RKO (cell line): Measurements from ENCODE around the gene OGA.

ENCODE experiments used
- DNase-seq: peaks from one replicate; pipeline ENCODE4 v3.0.0-alpha.2; 2016; ENCODE audit warnings: low spot score

The OGA gene

DNA sequence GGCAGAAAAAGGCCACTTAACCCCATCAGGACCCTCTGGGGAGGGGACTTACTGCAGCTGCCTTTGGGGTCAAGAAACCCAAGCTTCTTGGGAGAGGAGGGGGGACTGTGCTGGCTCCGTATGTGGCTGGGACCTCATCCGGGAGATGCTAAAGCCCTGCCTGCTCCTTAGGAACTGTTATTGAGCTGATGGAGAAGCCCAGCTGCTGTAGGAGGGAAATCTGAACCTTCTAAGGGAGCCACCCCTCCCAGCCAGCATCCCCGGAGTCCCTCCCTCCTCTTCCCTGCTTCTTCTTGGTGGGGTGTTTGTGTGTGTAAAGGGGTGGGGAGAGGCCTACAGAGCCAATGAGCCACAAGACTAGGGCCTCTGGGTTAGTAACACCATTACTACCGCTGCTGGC, 17.1 kb upstream of the OGA start:
- DNase-seq, result no peak

GRCh38 chr10:101834341-101834740, 16.1 kb upstream of the OGA start:
- no peak for DNase-seq

DNA sequence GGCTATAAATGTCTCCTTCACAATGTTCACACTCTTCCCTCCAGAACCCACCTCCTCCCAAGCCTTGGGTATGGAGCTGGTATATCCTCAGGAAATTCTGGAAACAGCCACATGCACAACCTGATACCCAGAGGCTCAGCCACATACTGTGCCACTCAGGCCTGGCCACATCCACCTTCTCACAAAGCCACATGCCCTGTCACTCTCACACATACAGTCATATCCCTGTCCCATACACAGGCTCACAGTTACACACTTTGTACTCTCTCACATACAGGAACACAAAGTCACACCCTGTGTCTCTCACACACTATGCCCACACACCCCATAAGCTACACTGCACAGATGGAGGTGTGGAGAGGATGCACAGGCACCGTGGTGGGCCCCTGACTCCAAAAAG, 15.2 kb upstream of the OGA start:
- no peak for DNase-seq

- DNase-seq, result no peak
Observed at GRCh38 chr10:101832325-101832771, 14.1 kb upstream of the OGA start.

DNA sequence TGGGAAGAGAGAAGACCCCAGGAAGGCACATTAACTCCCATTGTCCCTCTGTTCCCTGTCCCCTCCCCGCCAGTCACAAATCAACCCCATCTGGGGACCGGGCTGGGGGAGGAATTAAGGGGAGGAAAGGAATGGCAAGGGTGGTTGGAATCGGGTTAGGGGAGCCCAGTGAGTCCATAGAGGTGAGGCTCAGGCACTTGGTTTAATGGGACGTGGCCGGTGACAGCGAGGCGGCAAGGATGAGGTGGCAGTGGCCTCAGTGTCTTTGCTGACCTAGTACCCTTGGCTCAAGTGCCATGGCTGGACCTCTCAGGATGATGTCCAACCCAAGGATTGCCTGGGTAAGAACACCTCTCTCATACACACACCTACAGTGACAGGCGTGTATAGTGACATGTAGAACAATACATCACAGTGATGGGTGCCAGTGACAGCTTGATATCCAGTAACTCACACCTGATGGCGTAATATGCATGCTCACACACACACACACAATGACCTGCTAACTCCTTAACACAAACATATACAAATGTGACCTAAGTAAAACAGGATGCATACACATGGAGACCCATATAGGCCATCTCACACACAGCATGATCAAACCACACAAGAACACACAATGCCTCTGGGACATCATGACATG, 13.0 kb upstream of the OGA start:
- no peak for DNase-seq

- no peak for DNase-seq
Observed at GRCh38 chr10:101830322-101831168, 12.3 kb upstream of the OGA start.

GRCh38 chr10:101829561-101830315, 11.5 kb upstream of the OGA start:
- DNase-seq, result no peak

DNA sequence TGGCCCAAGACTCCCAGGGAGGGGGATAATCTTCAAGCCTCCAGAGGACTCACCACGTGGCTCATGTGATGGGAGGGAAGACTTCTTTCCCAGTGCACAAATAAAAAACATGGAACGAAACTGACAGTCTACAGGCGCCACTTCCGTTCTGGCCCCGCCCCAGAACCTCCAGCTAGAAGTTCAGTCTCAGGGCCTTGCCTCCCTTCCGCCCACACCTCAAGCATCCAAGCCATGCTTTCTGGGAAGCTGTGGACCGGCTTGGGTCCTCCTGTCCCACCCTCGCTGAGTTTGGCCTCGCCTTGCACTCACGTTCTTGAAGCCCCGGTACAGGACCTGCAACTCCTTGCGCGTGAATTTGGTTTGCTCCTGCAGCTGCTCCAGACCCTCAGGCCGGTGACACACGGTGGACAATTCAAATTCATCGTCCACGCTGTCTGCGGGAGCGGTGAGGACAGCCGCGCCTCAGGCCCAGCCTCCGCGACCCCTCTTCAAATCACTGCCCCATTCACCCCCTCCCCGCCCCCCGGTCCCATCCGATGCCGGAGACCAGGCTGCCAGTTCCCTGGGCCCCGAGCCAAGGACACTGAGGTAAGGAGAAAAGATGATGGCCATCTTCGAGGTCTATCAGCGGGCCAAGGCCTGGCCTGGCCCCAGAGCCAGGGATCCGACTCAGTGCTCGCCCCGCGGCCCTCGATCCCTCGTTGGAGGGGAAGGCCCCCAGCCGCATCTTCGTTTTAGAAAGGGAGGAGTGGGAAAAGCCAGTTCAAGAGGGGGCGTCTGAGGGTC, 10.7 kb upstream of the OGA start:
- no peak for DNase-seq

DNA sequence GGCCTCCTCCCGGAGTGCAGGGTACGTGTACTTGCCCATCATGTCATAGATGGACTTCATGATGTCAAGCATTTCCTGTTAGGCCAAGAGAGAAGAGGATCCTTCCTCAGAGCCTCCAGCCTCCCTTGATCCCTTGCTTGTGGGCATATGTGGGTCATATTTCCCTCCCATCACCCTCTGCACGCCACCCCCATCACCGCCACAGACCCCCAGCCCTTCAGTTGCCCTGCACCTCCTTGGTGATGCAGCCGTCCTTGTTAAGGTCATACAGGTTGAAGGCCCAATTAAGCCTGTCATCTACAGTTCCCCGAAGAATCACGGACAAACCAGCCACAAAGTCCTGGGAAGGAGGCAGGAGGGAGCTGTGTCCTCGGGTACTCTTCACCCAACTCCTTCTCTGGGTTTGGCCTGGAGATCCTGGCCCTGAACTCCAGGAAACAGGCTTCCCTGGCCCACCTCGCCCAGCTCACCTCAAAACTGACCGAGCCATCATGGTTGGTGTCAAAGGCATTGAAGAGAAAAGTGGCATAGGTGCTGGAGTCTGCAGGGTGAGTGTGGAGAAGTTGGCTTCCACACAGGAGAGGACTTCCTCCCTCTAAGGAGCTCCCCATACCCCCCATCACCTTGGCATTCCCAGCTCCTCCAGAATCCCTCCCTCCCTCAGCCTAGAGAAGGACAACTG, 9.8 kb upstream of the OGA start:
- no peak for DNase-seq

DNA sequence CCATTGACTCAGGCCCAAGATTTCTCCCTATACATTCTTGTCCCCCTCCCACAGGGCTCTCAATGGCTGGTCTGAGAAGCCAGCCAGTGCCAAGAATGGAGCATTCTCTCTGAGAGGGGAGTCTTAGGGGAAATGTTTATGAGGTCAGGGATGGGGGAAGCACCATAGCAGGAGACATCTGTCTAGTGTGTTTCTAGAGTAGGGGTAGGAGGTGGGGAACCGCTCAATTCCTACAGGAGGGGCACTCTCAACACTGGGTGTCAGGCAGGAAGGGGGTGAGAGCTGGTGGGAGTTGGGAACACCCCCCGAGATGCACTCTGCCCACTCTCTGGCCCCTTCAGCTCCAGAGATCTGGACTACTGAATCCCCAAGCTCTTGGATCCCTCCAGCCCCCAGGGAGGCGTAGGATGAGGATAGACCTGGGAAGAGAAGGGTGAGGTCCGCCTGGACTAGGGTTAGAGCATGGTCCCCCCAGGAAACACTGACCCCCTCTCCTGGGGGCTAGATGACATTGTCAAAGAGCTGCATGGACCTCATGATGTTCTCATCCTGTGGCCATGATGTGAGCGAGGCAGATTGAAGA, 8.7 kb upstream of the OGA start:
- no peak for DNase-seq

- no peak for DNase-seq
Observed at GRCh38 chr10:101824736-101825135, 6.5 kb upstream of the OGA start.

DNA sequence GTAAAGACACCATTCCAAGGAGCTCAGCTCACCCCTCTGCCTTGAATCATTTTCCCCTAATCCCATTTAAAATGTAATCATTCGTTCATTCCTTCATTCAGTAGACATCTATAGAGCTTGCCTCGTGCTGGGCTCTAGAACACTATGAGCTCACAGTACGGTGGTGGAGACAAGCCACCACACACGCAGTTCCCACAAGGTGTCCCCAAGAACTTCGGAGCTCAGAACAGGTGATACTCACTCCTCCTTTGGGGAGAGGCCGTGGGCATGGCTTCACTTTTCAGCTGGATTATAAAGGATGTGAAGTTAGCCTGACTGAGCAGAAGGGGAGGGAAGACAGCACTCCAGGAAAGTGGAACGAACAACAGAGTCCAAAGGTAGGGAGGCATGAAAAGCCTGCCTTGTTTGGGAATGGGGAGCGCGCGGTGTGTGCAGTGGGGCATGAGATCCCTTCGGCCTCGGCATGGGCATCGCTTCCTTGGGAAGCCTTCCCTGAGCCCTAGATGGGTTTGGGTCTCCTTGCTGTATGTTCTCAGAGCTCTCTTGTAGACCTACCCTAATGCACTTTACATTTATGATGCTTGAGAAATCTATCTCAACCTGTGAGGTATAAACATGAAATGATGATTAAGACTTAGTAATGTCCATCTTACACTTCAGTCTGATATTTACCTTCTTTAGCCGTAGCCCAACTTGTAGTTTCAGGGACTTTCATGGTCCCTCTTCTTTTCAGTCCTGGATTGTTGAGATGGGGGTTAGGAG, 809 bp upstream of the OGA start:
- peak; percentile 27 for DNase-seq

GRCh38 chr10:101817337-101818118, 716 bp downstream of the OGA start:
- peak; percentile 96 for DNase-seq

- no peak for DNase-seq
Observed at GRCh38 chr10:101816913-101817336, 1.3 kb downstream of the OGA start.

GRCh38 chr10:101816376-101816775, 1.9 kb downstream of the OGA start:
- peak; percentile 33 for DNase-seq

DNA sequence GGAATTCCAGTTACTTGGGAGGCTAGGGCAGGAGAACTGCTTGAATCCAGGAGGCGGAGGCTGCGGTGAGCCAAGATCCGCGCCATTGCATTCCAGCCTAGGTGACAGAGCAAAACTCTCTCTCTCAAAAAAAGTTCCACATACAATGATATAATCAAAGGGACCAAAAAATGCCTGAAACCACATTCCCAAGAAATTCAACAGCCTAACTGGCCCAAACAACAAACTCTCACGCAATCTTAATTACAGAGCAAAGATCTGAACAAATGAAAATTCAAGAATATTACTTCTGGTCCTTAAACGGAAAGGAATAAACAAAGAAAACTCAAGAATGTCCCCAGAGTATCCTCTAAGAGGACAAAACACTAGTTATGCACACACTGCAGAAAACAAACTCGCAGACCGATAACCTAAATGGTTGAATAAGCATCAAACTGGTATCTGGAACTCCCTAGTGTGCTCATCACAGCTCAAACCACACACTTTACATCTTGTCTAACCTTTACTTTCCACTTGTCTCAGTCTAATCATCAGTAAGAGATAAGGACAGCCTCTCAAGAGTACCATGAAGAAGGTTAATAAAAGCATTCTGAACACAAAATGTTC, 3.7 kb downstream of the OGA start:
- DNase-seq, result no peak

DNA sequence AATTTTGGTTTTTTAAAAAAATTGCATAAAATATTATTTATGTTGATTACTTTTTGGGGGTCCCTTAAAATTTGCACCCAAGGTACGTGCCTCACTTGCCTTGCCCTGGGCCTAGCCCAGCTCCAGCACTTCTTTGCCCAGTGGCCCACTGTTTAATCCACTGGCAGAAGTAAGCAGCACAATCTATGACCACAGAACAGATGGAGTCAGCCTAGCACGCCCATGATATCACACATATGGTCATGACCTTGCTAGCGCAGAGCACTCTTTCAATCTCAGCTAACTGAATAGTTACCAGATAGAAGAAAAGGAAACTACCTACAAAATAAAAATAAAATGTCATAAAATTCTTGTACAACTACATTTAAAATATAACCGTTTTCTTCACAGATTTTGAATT, 5.6 kb downstream of the OGA start:
- DNase-seq, result no peak

- no peak for DNase-seq
Observed at GRCh38 chr10:101807158-101807557, 11.1 kb downstream of the OGA start.

DNA sequence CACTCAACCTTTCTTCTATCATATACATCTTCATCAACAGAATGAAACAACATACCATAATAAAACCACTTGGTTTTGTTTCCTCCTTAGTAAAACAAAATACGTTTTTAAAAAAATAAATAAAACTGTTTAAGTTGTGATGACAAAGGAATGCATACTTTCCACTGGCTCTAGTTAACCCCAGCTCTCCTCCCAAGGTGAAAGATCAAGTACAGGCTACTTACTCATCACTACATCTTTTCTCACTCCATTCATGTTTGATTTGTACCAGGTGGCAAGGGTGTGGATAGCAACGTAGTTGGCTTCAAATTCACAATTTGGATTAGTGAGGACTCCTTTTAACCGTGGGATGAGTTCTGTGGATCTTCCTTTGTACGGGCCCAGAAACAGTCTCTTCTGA, 14.7 kb downstream of the OGA start:
- no peak for DNase-seq
